K562 (cell line): Measurements from ENCODE around the gene BNC2. TPM values are rescaled to one million over a fixed set of nuclear protein-coding genes. Genes with fewer than 3 reads are reported as not detected.

Source experiments
- CTCF ChIP-seq, 3 experiments: IDR thresholded peaks in 2 of 3; conservative IDR thresholded peaks in 1 of 3; 2 replicates each; pipeline ENCODE4 v1.5.1; 2011 to 2012; ENCODE audit warnings: low read length in 3 of 3, mild to moderate bottlenecking in 3 of 3, control low read depth in 2 of 3, improper control_type of control experiment in 1 of 3, inconsistent platforms in 1 of 3, low read depth in 1 of 3, mixed read lengths in 1 of 3, moderate library complexity in 1 of 3; ENCODE audit not compliant: insufficient read depth in 2 of 3
- EZH2 ChIP-seq: IDR thresholded peaks from 2 replicates; pipeline ENCODE4 v1.6.1; 2012; ENCODE audit warnings: low read depth, mild to moderate bottlenecking, inconsistent platforms, low read length, borderline replicate concordance
- MAFG ChIP-seq: fragments of 450-650 bp; conservative IDR thresholded peaks from 2 replicates; pipeline ENCODE4 v1.6.1; 2016; ENCODE audit warnings: missing genetic modification characterization, missing compliant biosample characterization
- PTBP1 ChIP-seq: fragments of 200-400 bp; formaldehyde crosslinking; IDR thresholded peaks from 2 replicates; pipeline ENCODE4 v1.6.1; 2017; ENCODE audit warnings: low read depth, low read length
- TAF7 ChIP-seq: fragments of 450-650 bp; IDR thresholded peaks from 2 replicates; pipeline ENCODE4 v1.6.1; 2016; ENCODE audit warnings: missing genetic modification characterization, missing compliant biosample characterization
- ZC3H11A ChIP-seq: IDR thresholded peaks from 2 replicates; pipeline ENCODE4 v1.6.1; 2012; ENCODE audit warnings: low read depth, low read length, improper control_type of control experiment
- ZNF197 ChIP-seq: fragments of 200-800 bp; sonication (Bioruptor generic); IDR thresholded peaks from 2 replicates; pipeline ENCODE4 v1.6.1; 2016; ENCODE audit warnings: low read depth, missing genetic modification characterization, missing compliant biosample characterization
- polyA plus RNA-seq, 8 experiments: library from polyadenylated mRNA; depleted of rRNA in 4 of 8; stranded (reverse) in 5 of 8; unstranded in 3 of 8; fragments of >200 nt; fragmentation: Nextera tagmentation in 2 of 8; fragmentation: Illumina TruSeq in 1 of 8; extraction: Ambion mirVana in 2 of 8; extraction: Trizol in 1 of 8; gene quantifications; 2 replicates each; pipeline versions ENCODE4 v1.2.1 to v1.2.3, GENCODE V29; 2011 to 2014; ENCODE audit warnings: inconsistent platforms in 1 of 8, missing spikeins in 1 of 8
- total RNA-seq, 7 experiments: library from RNA; depleted of rRNA in 6 of 7; stranded (reverse); fragments of >200 nt in 6 of 7; fragmentation: Illumina TruSeq in 2 of 7; extraction: Trizol in 2 of 7; gene quantifications; 2 replicates each; pipeline versions ENCODE4 v1.2.1 to v1.2.3, GENCODE V29; 2011 to 2021; ENCODE audit warnings: low replicate concordance in 1 of 7
- TF ChIP-seq, protein P1 (sequence below): fragments of 450-650 bp; IDR thresholded peaks from 2 replicates; pipeline ENCODE4 v1.6.1; 2016; ENCODE audit warnings: borderline replicate concordance

Gene BNC2
- total and polyA plus RNA-seq, 9 of the 15 experiments (the other 6 are each of a cell fraction or from before 2014, with no cell fraction given), result not detected

- TF ChIP-seq CTCF (IDR thresholded peaks at IDR 0.05 in 2 of 3, conservative IDR thresholded peaks at IDR 0.05 in 1 of 3; ENCODE audit: insufficient read depth in 2 of 3, low read depth in 1 of 3, low read length in 3 of 3) (no peak), MAFG (tag) (no peak), ZC3H11A (no peak), ZNF197 (CRISPR knock-in tag) (no peak), TAF7 (tag) (no peak), EZH2 (no peak), PTBP1 (no peak)
- TF ChIP-seq, protein P1, sequence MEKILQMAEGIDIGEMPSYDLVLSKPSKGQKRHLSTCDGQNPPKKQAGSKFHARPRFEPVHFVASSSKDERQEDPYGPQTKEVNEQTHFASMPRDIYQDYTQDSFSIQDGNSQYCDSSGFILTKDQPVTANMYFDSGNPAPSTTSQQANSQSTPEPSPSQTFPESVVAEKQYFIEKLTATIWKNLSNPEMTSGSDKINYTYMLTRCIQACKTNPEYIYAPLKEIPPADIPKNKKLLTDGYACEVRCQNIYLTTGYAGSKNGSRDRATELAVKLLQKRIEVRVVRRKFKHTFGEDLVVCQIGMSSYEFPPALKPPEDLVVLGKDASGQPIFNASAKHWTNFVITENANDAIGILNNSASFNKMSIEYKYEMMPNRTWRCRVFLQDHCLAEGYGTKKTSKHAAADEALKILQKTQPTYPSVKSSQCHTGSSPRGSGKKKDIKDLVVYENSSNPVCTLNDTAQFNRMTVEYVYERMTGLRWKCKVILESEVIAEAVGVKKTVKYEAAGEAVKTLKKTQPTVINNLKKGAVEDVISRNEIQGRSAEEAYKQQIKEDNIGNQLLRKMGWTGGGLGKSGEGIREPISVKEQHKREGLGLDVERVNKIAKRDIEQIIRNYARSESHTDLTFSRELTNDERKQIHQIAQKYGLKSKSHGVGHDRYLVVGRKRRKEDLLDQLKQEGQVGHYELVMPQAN, result no peak
- TF ChIP-seq, all 486 proteins: peak for 0
Observed at GRCh38 chr9:16391369-16391768, 479.1 kb downstream of the BNC2 start (continued).
